Stimulated activated effector memory CD8-positive, alpha-beta T cell treated with anti-CD3 and anti-CD28 coated beads, Interleukin-12 subunit alpha, Interleukin-12 subunit beta, amount 100 ng/mL, for 72 hours (primary cell): ENCODE data around the gene INSR.
"Not testable (repeated sequence)": the region's sequence is repeated elsewhere in the genome, so short reads cannot be mapped to it uniquely, and the experiment has no call there.

Experiments used
- ATAC-seq: fragments of 150-1000 bp; cut with Tn5 transposase; 2 replicates; pipeline ENCODE4 v1.10.0; 2021
- DNase-seq, 2 donors: peaks; one replicate each; pipeline ENCODE4 v3.0.0; 2021 to 2022; ENCODE audit warnings: low spot score in 2 of 2
- H3K27ac Mint-ChIP-seq: one replicate; pipeline ENCODE4 v1.8.0; 2022; ENCODE audit warnings: mild to moderate bottlenecking, mixed read lengths
- H3K36me3 Mint-ChIP-seq: one replicate; pipeline ENCODE4 v1.8.0; 2022; ENCODE audit warnings: mild to moderate bottlenecking, mixed read lengths
- H3K4me1 Mint-ChIP-seq: one replicate; pipeline ENCODE4 v1.8.0; 2022; ENCODE audit warnings: mixed read lengths
- H3K4me3 Mint-ChIP-seq: one replicate; pipeline ENCODE4 v1.8.0; 2022; ENCODE audit warnings: mild to moderate bottlenecking, mixed read lengths
- H3K9me3 Mint-ChIP-seq: one replicate; pipeline ENCODE4 v1.8.0; 2022; ENCODE audit warnings: mixed read lengths

The INSR gene

GRCh38 chr19:7226739-7227138 is 67.5 kb downstream of the INSR start:
- ATAC-seq (no peak), DNase-seq (no peak)
- Mint-ChIP-seq H3K9me3 (no peaks in the 10 kb centered on the region), H3K4me3 (no peak overlapping the region), H3K27ac (no peak overlapping the region), H3K4me1 (no peaks in the 10 kb centered on the region), H3K36me3 (no peaks in the 10 kb centered on the region)

- ATAC-seq = no peak
- H3K27ac Mint-ChIP-seq = no peak overlapping the region
- no peaks in the 10 kb centered on the region for H3K36me3 Mint-ChIP-seq
- H3K4me3 Mint-ChIP-seq = no peak overlapping the region
- H3K9me3 Mint-ChIP-seq = no peaks in the 10 kb centered on the region
- no peaks in the 10 kb centered on the region for H3K4me1 Mint-ChIP-seq
- DNase-seq = no peak
These were observed 68.5 kb downstream of the INSR start for GRCh38 chr19:7225741-7226140.

GRCh38 chr19:7224995-7225394 is 69.2 kb downstream of the INSR start:
- no peak overlapping the region for H3K4me3 Mint-ChIP-seq
- no peak for DNase-seq
- no peaks in the 10 kb centered on the region for H3K9me3 Mint-ChIP-seq
- no peak overlapping the region for H3K27ac Mint-ChIP-seq
- no peaks in the 10 kb centered on the region for H3K36me3 Mint-ChIP-seq
- ATAC-seq = no peak
- H3K4me1 Mint-ChIP-seq = no peaks in the 10 kb centered on the region

GRCh38 chr19:7224209-7224686 is 70.0 kb downstream of the INSR start:
- DNase-seq = no peak
- Mint-ChIP-seq H3K4me1 (no peaks in the 10 kb centered on the region), H3K9me3 (no peaks in the 10 kb centered on the region), H3K4me3 (no peak overlapping the region), H3K27ac (no peak overlapping the region), H3K36me3 (no peaks in the 10 kb centered on the region)
- ATAC-seq = no peak

- DNase-seq = no peak
- Mint-ChIP-seq H3K4me1 (no peaks in the 10 kb centered on the region), H3K4me3 (no peak overlapping the region), H3K9me3 (no peaks in the 10 kb centered on the region), H3K36me3 (no peaks in the 10 kb centered on the region), H3K27ac (no peak overlapping the region)
- no peak for ATAC-seq
These were observed 70.8 kb downstream of the INSR start for GRCh38 chr19:7223429-7223828.

- ATAC-seq = no peak
These were observed 75.2 kb downstream of the INSR start for GRCh38 chr19:7219056-7219455.

GRCh38 chr19:7217861-7218260 is 76.4 kb downstream of the INSR start:
- peaks cover 5% of the 10 kb centered on the region for H3K4me1 Mint-ChIP-seq
- DNase-seq (no peak), ATAC-seq (no peak)
- H3K4me3 Mint-ChIP-seq = no peak overlapping the region
- H3K9me3 Mint-ChIP-seq = no peaks in the 10 kb centered on the region
- no peak overlapping the region for H3K27ac Mint-ChIP-seq
- no peaks in the 10 kb centered on the region for H3K36me3 Mint-ChIP-seq

More at GRCh38 chr19:7219056-7219455, 75.2 kb downstream of the INSR start:
- H3K4me3 Mint-ChIP-seq = no peak overlapping the region
- no peak for DNase-seq
- H3K4me1 Mint-ChIP-seq = peaks cover 5% of the 10 kb centered on the region
- H3K27ac Mint-ChIP-seq = no peak overlapping the region
- H3K36me3 Mint-ChIP-seq = no peaks in the 10 kb centered on the region
- no peaks in the 10 kb centered on the region for H3K9me3 Mint-ChIP-seq

- no peak overlapping the region for H3K4me3 Mint-ChIP-seq
- no peak overlapping the region for H3K27ac Mint-ChIP-seq
- DNase-seq = no peak
- H3K36me3 Mint-ChIP-seq = no peaks in the 10 kb centered on the region
- H3K4me1 Mint-ChIP-seq = peaks cover 5% of the 10 kb centered on the region
- H3K9me3 Mint-ChIP-seq = no peaks in the 10 kb centered on the region
- no peak for ATAC-seq
These were observed 77.8 kb downstream of the INSR start for GRCh38 chr19:7216373-7216902.

- ATAC-seq (no peak), DNase-seq (no peak)
- no peaks in the 10 kb centered on the region for H3K9me3 Mint-ChIP-seq
These were observed 79.0 kb downstream of the INSR start for GRCh38 chr19:7215176-7215575.

GRCh38 chr19:7214324-7215089 is 79.7 kb downstream of the INSR start:
- ATAC-seq (no peak), DNase-seq (no peak)
- Mint-ChIP-seq H3K9me3 (no peaks in the 10 kb centered on the region), H3K36me3 (no peaks in the 10 kb centered on the region), H3K27ac (no peak overlapping the region), H3K4me1 (peaks cover 5% of the 10 kb centered on the region), H3K4me3 (no peak overlapping the region)

More at GRCh38 chr19:7215176-7215575, 79.0 kb downstream of the INSR start:
- peaks cover 5% of the 10 kb centered on the region for H3K4me1 Mint-ChIP-seq
- H3K27ac Mint-ChIP-seq = no peak overlapping the region
- no peaks in the 10 kb centered on the region for H3K36me3 Mint-ChIP-seq
- H3K4me3 Mint-ChIP-seq = no peak overlapping the region

- no peak overlapping the region for H3K27ac Mint-ChIP-seq
- H3K4me1 Mint-ChIP-seq = peaks cover 5% of the 10 kb centered on the region
- no peak for ATAC-seq
- DNase-seq = no peak
- H3K36me3 Mint-ChIP-seq = no peaks in the 10 kb centered on the region
- H3K9me3 Mint-ChIP-seq = no peaks in the 10 kb centered on the region
- H3K4me3 Mint-ChIP-seq = no peak overlapping the region
These were observed 80.4 kb downstream of the INSR start for GRCh38 chr19:7213628-7214323.

- ATAC-seq (no peak), DNase-seq (no peak)
- no peak overlapping the region for H3K27ac Mint-ChIP-seq
- peaks cover 2% of the 10 kb centered on the region for H3K9me3 Mint-ChIP-seq
- peaks cover 15% of the 10 kb centered on the region for H3K4me1 Mint-ChIP-seq
- H3K36me3 Mint-ChIP-seq = no peaks in the 10 kb centered on the region
- H3K4me3 Mint-ChIP-seq = no peak overlapping the region
These were observed 82.8 kb downstream of the INSR start for GRCh38 chr19:7211191-7211951.

- peaks cover 15% of the 10 kb centered on the region for H3K4me1 Mint-ChIP-seq
- peaks cover 2% of the 10 kb centered on the region for H3K9me3 Mint-ChIP-seq
- ATAC-seq = no peak
- no peak overlapping the region for H3K27ac Mint-ChIP-seq
- H3K4me3 Mint-ChIP-seq = no peak overlapping the region
- no peaks in the 10 kb centered on the region for H3K36me3 Mint-ChIP-seq
- no peak for DNase-seq
These were observed 83.9 kb downstream of the INSR start for GRCh38 chr19:7210359-7210758.

- H3K36me3 Mint-ChIP-seq, H3K4me3 Mint-ChIP-seq, ATAC-seq, H3K9me3 Mint-ChIP-seq, H3K27ac Mint-ChIP-seq, DNase-seq: not testable (repeated sequence)
- H3K4me1 Mint-ChIP-seq = peaks cover 11% of the 10 kb centered on the region
These were observed 84.5 kb downstream of the INSR start for GRCh38 chr19:7209597-7210325.

GRCh38 chr19:7209036-7209435 is 85.2 kb downstream of the INSR start:
- H3K4me3 Mint-ChIP-seq, DNase-seq, ATAC-seq, H3K36me3 Mint-ChIP-seq, H3K27ac Mint-ChIP-seq, H3K9me3 Mint-ChIP-seq: not testable (repeated sequence)
- peaks cover 11% of the 10 kb centered on the region for H3K4me1 Mint-ChIP-seq
